Osteoblast (primary cell): ENCODE data around the gene UPP2. TPM values are rescaled to one million over a fixed set of nuclear protein-coding genes. Genes with fewer than 3 reads are reported as not detected.

Experiments
- DNase-seq: peaks from one replicate; pipeline ENCODE4 v3.0.0; 2011; ENCODE audit warnings: low spot score, mixed read lengths; ENCODE audit not compliant: insufficient read length; ENCODE audit errors: missing footprints
- H2AFZ ChIP-seq: 2 replicates; pipeline ENCODE4 v1.6.0; 2011; ENCODE audit warnings: mild to moderate bottlenecking, low read length
- H3K27ac ChIP-seq: 2 replicates; pipeline ENCODE4 v1.5.1; 2011; ENCODE audit warnings: mild to moderate bottlenecking, low read depth, low read length, moderate library complexity
- H3K27me3 ChIP-seq: 2 replicates; pipeline ENCODE4 v1.6.0; 2012; ENCODE audit warnings: mild to moderate bottlenecking, control low read depth, inconsistent platforms, low read length, moderate library complexity; ENCODE audit not compliant: insufficient read depth
- H3K36me3 ChIP-seq: 2 replicates; pipeline ENCODE4 v1.5.1; 2011; ENCODE audit warnings: mild to moderate bottlenecking, low read length, control low read depth, moderate library complexity; ENCODE audit not compliant: insufficient read depth
- H3K4me1 ChIP-seq: 2 replicates; pipeline ENCODE4 v1.5.1; 2011; ENCODE audit warnings: mild to moderate bottlenecking, low read length, control low read depth, moderate library complexity; ENCODE audit not compliant: insufficient read depth
- H3K4me2 ChIP-seq: 2 replicates; pipeline ENCODE4 v1.6.0; 2011; ENCODE audit warnings: mild to moderate bottlenecking, low read length; ENCODE audit not compliant: insufficient read depth
- H3K4me3 ChIP-seq: fragments of 200-600 bp; sonication (generic); 3 replicates; pipeline ENCODE4 v1.5.1; 2012; ENCODE audit warnings: mild to moderate bottlenecking, low read length, inconsistent platforms; ENCODE audit not compliant: insufficient read depth
- H3K79me2 ChIP-seq: 2 replicates; pipeline ENCODE4 v1.6.0; 2012; ENCODE audit warnings: mild to moderate bottlenecking, low read length, control low read depth, inconsistent platforms; ENCODE audit not compliant: insufficient read depth
- H3K9me3 ChIP-seq: 2 replicates; pipeline ENCODE4 v1.5.1; 2011; ENCODE audit warnings: low read depth, low read length, control low read depth
- H4K20me1 ChIP-seq: 2 replicates; pipeline ENCODE4 v1.6.0; 2012; ENCODE audit warnings: mild to moderate bottlenecking, low read length, control low read depth; ENCODE audit not compliant: insufficient read depth
- CTCF ChIP-seq: IDR thresholded peaks from 2 replicates; pipeline ENCODE4 v1.5.1; 2011; ENCODE audit warnings: mild to moderate bottlenecking, low read depth, low read length, moderate library complexity; ENCODE audit errors: extremely low read depth
- total RNA-seq: library from RNA; depleted of rRNA; stranded (reverse); fragments of >200 nt; gene quantifications from 2 replicates; pipeline ENCODE4 v1.2.3, GENCODE V29; 2012

The UPP2 gene
- total RNA-seq, result not detected in 2 replicates

- TF ChIP-seq CTCF, result no peak
- peaks cover 4% of the 10 kb centered on the region for H3K4me1 ChIP-seq
- H3K27ac ChIP-seq, result no peak within 1 kb of the TSS
- H3K79me2 ChIP-seq, result no peaks in the 10 kb centered on the region
- H2AFZ ChIP-seq, result no peak within 1 kb of the TSS
- no peaks in the 10 kb centered on the region for H3K27me3 ChIP-seq
- H3K36me3 ChIP-seq, result no peaks in the 10 kb centered on the region
- no peak within 1 kb of the TSS for H3K4me3 ChIP-seq
- H4K20me1 ChIP-seq, result no peaks in the 10 kb centered on the region
- no peak within 1 kb of the TSS for H3K4me2 ChIP-seq
- DNase-seq, result no peak
- no peaks in the 10 kb centered on the region for H3K9me3 ChIP-seq
These were observed at the start of gene UPP2 for GRCh38 chr2:158101384-158101926. TSS of gene UPP2 (plus strand) at chr2:158101876. CDS start at chr2:158102064, 188 bp downstream.

- Histone ChIP-seq H3K36me3 (no peaks in the 10 kb centered on the region), H3K4me2 (no peak overlapping the region), H3K27ac (no peak overlapping the region), H3K4me1 (no peaks in the 10 kb centered on the region), H3K9me3 (no peaks in the 10 kb centered on the region), H3K27me3 (peaks cover 6% of the 10 kb centered on the region), H2AFZ (no peak overlapping the region), H4K20me1 (no peaks in the 10 kb centered on the region), H3K79me2 (no peaks in the 10 kb centered on the region), H3K4me3 (no peak overlapping the region)
- no peak for DNase-seq
- TF ChIP-seq CTCF, result no peak
These were observed 48.9 kb upstream of the UPP2 start for GRCh38 chr2:158052761-158053160.

DNA sequence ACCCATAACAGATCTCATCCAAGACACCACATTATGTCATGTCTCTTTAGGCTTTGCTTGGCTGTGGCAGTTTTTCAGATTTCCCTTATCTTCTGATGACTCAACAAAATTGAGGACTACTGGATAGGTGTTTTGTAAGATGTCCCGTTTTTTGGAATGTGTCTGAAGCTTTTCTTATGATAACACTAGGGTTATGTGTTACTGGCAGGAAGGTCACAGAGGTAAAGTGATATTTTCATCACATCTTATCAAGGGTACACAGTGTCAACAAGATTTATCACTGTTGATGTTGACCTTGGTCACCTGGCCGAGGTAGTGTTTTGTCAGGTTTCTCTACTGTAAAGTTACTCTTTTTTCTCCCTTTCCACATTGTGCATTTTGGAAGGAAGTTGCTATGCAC, 44.8 kb upstream of the UPP2 start:
- no peak for TF ChIP-seq CTCF
- peaks cover 3% of the 10 kb centered on the region for H3K4me1 ChIP-seq
- H3K9me3 ChIP-seq, result no peaks in the 10 kb centered on the region
- no peak overlapping the region for H3K27ac ChIP-seq
- no peaks in the 10 kb centered on the region for H3K36me3 ChIP-seq
- no peak overlapping the region for H3K4me2 ChIP-seq
- no peak overlapping the region for H3K4me3 ChIP-seq
- H2AFZ ChIP-seq, result no peak overlapping the region
- DNase-seq, result no peak
- H4K20me1 ChIP-seq, result no peaks in the 10 kb centered on the region
- H3K79me2 ChIP-seq, result no peaks in the 10 kb centered on the region
- no peaks in the 10 kb centered on the region for H3K27me3 ChIP-seq

- Histone ChIP-seq H3K27me3 (no peaks in the 10 kb centered on the region), H3K9me3 (no peaks in the 10 kb centered on the region), H3K79me2 (no peaks in the 10 kb centered on the region), H3K4me2 (no peak overlapping the region), H2AFZ (no peak overlapping the region), H3K4me1 (peaks cover 3% of the 10 kb centered on the region), H4K20me1 (no peaks in the 10 kb centered on the region), H3K27ac (no peak overlapping the region), H3K4me3 (no peak overlapping the region), H3K36me3 (no peaks in the 10 kb centered on the region)
- no peak for DNase-seq
- TF ChIP-seq CTCF, result no peak
These were observed 41.4 kb upstream of the UPP2 start for GRCh38 chr2:158060160-158060834.
